Peyer's patch (tissue), 4 donors: Measurements from ENCODE around the gene GRIFIN. TPM values are rescaled to one million over a fixed set of nuclear protein-coding genes. Genes with fewer than 3 reads are reported as not detected.

Experiments used
- DNase-seq, 3 donors: peaks; one replicate each; pipeline ENCODE4 v3.0.0-alpha.2; 2017 to 2019
- H3K27ac ChIP-seq, 4 donors: fragments of 200-600 bp; sonication (generic); one replicate each; pipeline ENCODE4 v1.5.1; 2016 to 2019
- H3K27me3 ChIP-seq, 2 donors: fragments of 200-600 bp; sonication (generic); one replicate each; pipeline ENCODE4 v1.5.1; 2019
- H3K36me3 ChIP-seq, 3 donors: fragments of 200-600 bp; sonication (generic); one replicate each; pipeline ENCODE4 v1.5.1; 2016 to 2019
- H3K4me1 ChIP-seq, 4 donors: fragments of 200-600 bp; sonication (generic); one replicate each; pipeline ENCODE4 v1.5.1; 2016 to 2019
- H3K4me3 ChIP-seq, 4 donors: fragments of 200-600 bp; sonication (generic); 1 replicate in 3 of 4; 2 replicates in 1 of 4; pipeline ENCODE4 v1.5.1; 2016 to 2019; ENCODE audit warnings: mild to moderate bottlenecking in 1 of 4
- H3K9me3 ChIP-seq, 4 donors: fragments of 200-600 bp; sonication (generic); one replicate each; pipeline ENCODE4 v1.5.1; 2016 to 2019; ENCODE audit warnings: mild to moderate bottlenecking in 1 of 4
- POLR2A ChIP-seq, 2 donors: fragments of 450-650 bp; IDR thresholded peaks; one replicate each; pipeline ENCODE4 v1.5.1; 2017; ENCODE audit warnings: antibody characterized with exemption in 2 of 2, mild to moderate bottlenecking in 2 of 2, moderate library complexity in 2 of 2
- total RNA-seq, 4 donors: library from RNA; depleted of rRNA; stranded (reverse); fragments of >200 nt; gene quantifications; one replicate each; pipeline ENCODE4 v1.1.0, GENCODE V29; 2016
- TF ChIP-seq, protein P1 (sequence below), 6 experiments: fragments of 450-650 bp in 4 of 6; fragments of 200-600 bp in 2 of 6; sonication (generic) in 1 of 6; IDR thresholded peaks; one replicate each; pipeline ENCODE4 v1.5.1; 2017 to 2019; ENCODE audit warnings: antibody characterized with exemption in 6 of 6, mild to moderate bottlenecking in 3 of 6, moderate library complexity in 1 of 6

Gene GRIFIN
- total RNA-seq, 4 donors from 2014 or later, result not detected

DNA sequence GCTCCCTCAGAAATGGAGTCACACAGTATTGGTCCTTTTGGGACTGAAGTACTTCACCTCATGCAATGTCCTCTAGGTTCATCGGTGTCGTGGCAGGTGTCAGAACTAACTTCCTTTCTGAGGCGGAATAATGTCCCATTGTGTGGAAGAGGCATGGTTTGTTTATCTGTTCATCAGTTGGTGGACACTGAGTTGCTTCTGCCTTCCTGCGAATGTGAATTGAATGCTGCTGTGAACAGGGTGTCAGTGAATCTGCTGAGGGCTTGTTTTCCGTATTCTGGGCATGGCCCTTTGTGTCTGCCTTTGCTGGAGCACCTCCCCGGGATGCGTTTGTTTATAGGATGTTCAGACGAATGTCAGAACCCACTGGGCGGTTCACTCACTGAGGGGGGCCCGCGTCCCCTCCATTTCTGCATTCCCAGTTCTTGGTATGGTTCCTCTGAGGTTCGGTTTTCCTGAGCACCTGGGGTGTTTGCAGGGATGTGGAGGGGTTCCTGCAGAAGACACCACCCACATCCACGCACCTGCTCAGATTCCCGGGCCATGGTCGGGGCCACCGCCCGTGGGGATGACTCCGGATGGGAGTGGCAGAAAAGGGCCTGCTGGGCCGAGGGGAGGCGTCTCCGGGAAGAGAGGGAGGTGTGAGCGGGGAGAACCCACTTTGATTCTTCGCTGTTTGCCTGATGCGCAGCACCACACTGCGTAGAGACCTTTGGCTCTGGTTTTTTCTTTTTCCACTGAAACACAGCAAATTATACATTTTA lies 39.7 kb downstream of the GRIFIN start:
- no peak for DNase-seq
- Histone ChIP-seq H3K36me3 (peaks cover 0 to 24% (median 0%) of the 10 kb centered on the region in 3 donors), H3K27me3 (no peaks in the 10 kb centered on the region), H3K27ac (no peak overlapping the region), H3K9me3 (no peaks in the 10 kb centered on the region), H3K4me1 (peaks cover 0 to 9% (median 2%) of the 10 kb centered on the region in 4 donors), H3K4me3 (no peak overlapping the region)
- TF ChIP-seq, protein P1, sequence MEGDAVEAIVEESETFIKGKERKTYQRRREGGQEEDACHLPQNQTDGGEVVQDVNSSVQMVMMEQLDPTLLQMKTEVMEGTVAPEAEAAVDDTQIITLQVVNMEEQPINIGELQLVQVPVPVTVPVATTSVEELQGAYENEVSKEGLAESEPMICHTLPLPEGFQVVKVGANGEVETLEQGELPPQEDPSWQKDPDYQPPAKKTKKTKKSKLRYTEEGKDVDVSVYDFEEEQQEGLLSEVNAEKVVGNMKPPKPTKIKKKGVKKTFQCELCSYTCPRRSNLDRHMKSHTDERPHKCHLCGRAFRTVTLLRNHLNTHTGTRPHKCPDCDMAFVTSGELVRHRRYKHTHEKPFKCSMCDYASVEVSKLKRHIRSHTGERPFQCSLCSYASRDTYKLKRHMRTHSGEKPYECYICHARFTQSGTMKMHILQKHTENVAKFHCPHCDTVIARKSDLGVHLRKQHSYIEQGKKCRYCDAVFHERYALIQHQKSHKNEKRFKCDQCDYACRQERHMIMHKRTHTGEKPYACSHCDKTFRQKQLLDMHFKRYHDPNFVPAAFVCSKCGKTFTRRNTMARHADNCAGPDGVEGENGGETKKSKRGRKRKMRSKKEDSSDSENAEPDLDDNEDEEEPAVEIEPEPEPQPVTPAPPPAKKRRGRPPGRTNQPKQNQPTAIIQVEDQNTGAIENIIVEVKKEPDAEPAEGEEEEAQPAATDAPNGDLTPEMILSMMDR (IDR thresholded peaks at IDR 0.05), result no peak
- TF ChIP-seq POLR2A (IDR thresholded peaks at IDR 0.05), result no peak

DNA sequence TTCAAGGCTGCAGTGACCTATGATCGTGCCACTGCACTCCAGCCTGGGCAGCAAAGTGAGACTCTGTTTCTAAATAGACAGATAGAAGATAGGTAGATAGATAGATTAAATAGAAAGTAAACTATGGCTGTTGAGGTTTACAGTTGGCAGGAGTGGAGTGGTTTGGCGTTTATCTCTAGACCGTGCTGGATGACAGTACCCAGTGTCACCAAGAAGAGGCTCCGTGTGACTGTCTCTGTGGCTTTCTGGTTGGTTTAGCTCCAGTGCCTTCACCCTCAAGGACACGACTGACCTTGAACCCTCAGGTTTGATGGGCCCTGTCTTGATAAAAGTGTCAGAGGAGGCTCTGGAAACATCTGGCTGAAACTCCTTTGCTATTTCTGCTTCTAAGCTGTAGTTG lies 41.1 kb downstream of the GRIFIN start:
- Histone ChIP-seq H3K27me3 (no peaks in the 10 kb centered on the region), H3K36me3 (peaks cover 0 to 24% (median 0%) of the 10 kb centered on the region in 3 donors), H3K27ac (no peak overlapping the region), H3K9me3 (no peaks in the 10 kb centered on the region), H3K4me1 (peaks cover 0 to 10% (median 2%) of the 10 kb centered on the region in 4 donors), H3K4me3 (no peak overlapping the region)
- no peak for DNase-seq
- TF ChIP-seq, protein P1 (IDR thresholded peaks at IDR 0.05), result no peak
- no peak for TF ChIP-seq POLR2A (IDR thresholded peaks at IDR 0.05)

DNA sequence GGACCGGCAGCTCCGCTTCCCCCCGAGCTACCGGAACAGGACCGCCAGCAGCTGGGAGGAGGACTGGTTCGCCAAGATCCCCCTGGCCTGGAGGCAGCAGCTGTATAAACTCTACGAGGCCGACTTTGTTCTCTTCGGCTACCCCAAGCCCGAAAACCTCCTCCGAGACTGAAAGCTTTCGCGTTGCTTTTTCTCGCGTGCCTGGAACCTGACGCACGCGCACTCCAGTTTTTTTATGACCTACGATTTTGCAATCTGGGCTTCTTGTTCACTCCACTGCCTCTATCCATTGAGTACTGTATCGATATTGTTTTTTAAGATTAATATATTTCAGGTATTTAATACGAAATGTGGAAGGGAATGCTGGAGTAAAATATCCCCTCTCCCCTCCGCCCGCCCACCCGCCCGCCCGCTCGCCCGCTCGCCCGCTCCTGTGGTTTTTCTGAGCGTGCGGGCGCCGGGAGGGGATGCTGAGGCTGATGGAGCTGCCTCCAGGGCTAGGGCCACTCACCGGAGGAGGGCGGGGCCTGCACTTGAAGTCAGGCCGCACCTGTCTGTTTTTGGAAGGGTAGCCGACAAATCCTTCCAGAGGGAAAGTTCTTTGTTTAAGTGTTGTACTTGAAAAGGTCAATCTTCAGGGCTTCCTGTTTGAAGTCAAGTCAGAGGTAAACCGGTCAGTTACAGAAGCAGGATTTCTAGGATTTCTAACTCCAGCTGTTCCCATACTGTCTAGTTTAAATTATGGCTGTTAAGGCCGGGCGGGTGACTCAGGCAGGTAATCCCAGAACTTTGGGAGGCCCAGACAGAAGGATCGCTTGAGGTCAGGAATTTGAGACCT lies 42.3 kb downstream of the GRIFIN start:
- DNase-seq, result no peak
- H3K4me1 ChIP-seq, result peaks cover 0 to 10% (median 2%) of the 10 kb centered on the region in 4 donors
- H3K9me3 ChIP-seq, result no peaks in the 10 kb centered on the region
- TF ChIP-seq, protein P1 (IDR thresholded peaks at IDR 0.05), result no peak
- TF ChIP-seq POLR2A (IDR thresholded peaks at IDR 0.05), result no peak
- no peak overlapping the region for H3K4me3 ChIP-seq
- no peaks in the 10 kb centered on the region for H3K27me3 ChIP-seq
- H3K27ac ChIP-seq, result no peak overlapping the region
- peaks cover 0 to 24% (median 0%) of the 10 kb centered on the region in 3 donors for H3K36me3 ChIP-seq

- Histone ChIP-seq H3K27me3 (no peaks in the 10 kb centered on the region), H3K27ac (no peak overlapping the region), H3K36me3 (peaks cover 0 to 24% (median 0%) of the 10 kb centered on the region in 3 donors), H3K4me3 (no peak overlapping the region), H3K4me1 (peaks cover 0 to 10% (median 2%) of the 10 kb centered on the region in 4 donors), H3K9me3 (no peaks in the 10 kb centered on the region)
- no peak for DNase-seq
- no peak for TF ChIP-seq POLR2A (IDR thresholded peaks at IDR 0.05)
- TF ChIP-seq, protein P1 (IDR thresholded peaks at IDR 0.05), result no peak
These were observed 43.1 kb downstream of the GRIFIN start for GRCh38 chr7:2432910-2433712.

GRCh38 chr7:2431260-2431867 lies 44.8 kb downstream of the GRIFIN start:
- DNase-seq, result no peak
- Histone ChIP-seq H3K27me3 (no peaks in the 10 kb centered on the region), H3K4me1 (peaks cover 0 to 10% (median 2%) of the 10 kb centered on the region in 4 donors), H3K4me3 (no peak overlapping the region), H3K9me3 (no peaks in the 10 kb centered on the region), H3K36me3 (peaks cover 0 to 24% (median 0%) of the 10 kb centered on the region in 3 donors), H3K27ac (no peak overlapping the region)
- no peak for TF ChIP-seq POLR2A (IDR thresholded peaks at IDR 0.05)
- TF ChIP-seq, protein P1 (IDR thresholded peaks at IDR 0.05), result peak in 5 of 6 experiments; percentile 14 to 46 (median 35)
